Common myeloid progenitor, CD34-positive (primary cell): ENCODE results near the gene CDH13.
A peak's percentile ranks its signal among the peaks of the same experiment; 100 is the strongest.

Source experiments
- CTCF ChIA-PET: fragments of 350-600 bp; sonication (Branson Sonifier 250); formaldehyde crosslinking; loops from one replicate; lab custom pipeline; 2021; ENCODE audit warnings: antibody characterized with exemption; lab: Charles Lee
- POLR2A ChIA-PET: fragments of 350-600 bp; sonication (Branson Sonifier 250); formaldehyde crosslinking; loops from one replicate; lab custom pipeline; 2021; ENCODE audit warnings: antibody characterized with exemption; lab: Charles Lee
- DNase-seq, 3 donors: peaks; one replicate each; pipeline versions ENCODE4 v3.0.0 to v3.0.0-alpha.2; 2013
- H3K27ac ChIP-seq, 2 experiments: 1 replicate in 1 of 2; 2 replicates in 1 of 2; pipeline ENCODE4 v1.7.0; 2013; ENCODE audit warnings: inconsistent platforms in 2 of 2, low read length in 2 of 2, mild to moderate bottlenecking in 2 of 2, low read depth in 1 of 2, moderate library complexity in 1 of 2; ENCODE audit not compliant: severe bottlenecking in 2 of 2, insufficient read depth in 1 of 2, poor library complexity in 1 of 2
- H3K27me3 ChIP-seq, 5 experiments: replicated peaks in 2 of 5; 1 replicate in 3 of 5; 2 replicates in 2 of 5; pipeline versions ENCODE4 v1.6.1 to v1.7.0; 2013; ENCODE audit warnings: low read length in 4 of 5, mild to moderate bottlenecking in 2 of 5, moderate library complexity in 2 of 5, inconsistent platforms in 1 of 5; ENCODE audit not compliant: insufficient read depth in 5 of 5, control insufficient read depth in 4 of 5
- H3K36me3 ChIP-seq, 4 experiments: 1 replicate in 2 of 4; 2 replicates in 2 of 4; pipeline versions ENCODE4 v1.6.1 to v1.7.0; 2013; ENCODE audit warnings: low read length in 3 of 4, control low read depth in 1 of 4, mild to moderate bottlenecking in 1 of 4; ENCODE audit not compliant: control insufficient read depth in 4 of 4, insufficient read depth in 4 of 4
- H3K4me1 ChIP-seq, 4 experiments: 1 replicate in 3 of 4; 2 replicates in 1 of 4; pipeline versions ENCODE4 v1.6.1 to v1.7.1; 2013; ENCODE audit warnings: low read length in 3 of 4, mild to moderate bottlenecking in 3 of 4, control low read depth in 1 of 4, inconsistent platforms in 1 of 4, moderate library complexity in 1 of 4; ENCODE audit not compliant: control insufficient read depth in 4 of 4, insufficient read depth in 4 of 4; ENCODE audit errors: control extremely low read depth in 1 of 4
- H3K4me3 ChIP-seq, 7 experiments: 1 replicate in 4 of 7; 2 replicates in 3 of 7; pipeline versions ENCODE4 v1.5.1 to v1.7.0; 2013; ENCODE audit warnings: mild to moderate bottlenecking in 7 of 7, low read length in 6 of 7, moderate library complexity in 6 of 7, inconsistent platforms in 2 of 7, low read depth in 2 of 7, control low read depth in 1 of 7; ENCODE audit not compliant: insufficient read depth in 4 of 7, control insufficient read depth in 1 of 7; ENCODE audit errors: extremely low read depth in 1 of 7
- H3K9me3 ChIP-seq, 5 experiments: 1 replicate in 4 of 5; 2 replicates in 1 of 5; pipeline versions ENCODE4 v1.6.1 to v1.7.1; 2013; ENCODE audit warnings: low read length in 4 of 5, mild to moderate bottlenecking in 2 of 5, inconsistent platforms in 1 of 5, low read depth in 1 of 5, moderate library complexity in 1 of 5; ENCODE audit not compliant: control insufficient read depth in 4 of 5, insufficient read depth in 2 of 5; ENCODE audit errors: control extremely low read depth in 1 of 5
- WGBS: methylation state at CpG from one replicate; pipeline ENCODE4 v1.1.5; 2013; ENCODE audit not compliant: insufficient coverage; 5-methylcytosine and 5-hydroxymethylcytosine counted together

The CDH13 gene

GRCh38 chr16:82767198-82767597 is 140.4 kb downstream of the CDH13 start:
- CTCF ChIA-PET, result no interaction called here
- Histone ChIP-seq H3K4me3 (no peak overlapping the region), H3K27ac (no peak overlapping the region), H3K27me3 (peaks cover 0 to 4% (median 1%) of the 10 kb centered on the region in 5 experiments), H3K9me3 (no peaks in the 10 kb centered on the region), H3K36me3 (no peaks in the 10 kb centered on the region), H3K4me1 (peaks cover 0 to 3% (median 0%) of the 10 kb centered on the region in 4 experiments)
- POLR2A ChIA-PET, result no interaction called here
- no peak for DNase-seq
- WGBS, result no CpG with 5 or more reads among the region's 3 CpGs

DNA sequence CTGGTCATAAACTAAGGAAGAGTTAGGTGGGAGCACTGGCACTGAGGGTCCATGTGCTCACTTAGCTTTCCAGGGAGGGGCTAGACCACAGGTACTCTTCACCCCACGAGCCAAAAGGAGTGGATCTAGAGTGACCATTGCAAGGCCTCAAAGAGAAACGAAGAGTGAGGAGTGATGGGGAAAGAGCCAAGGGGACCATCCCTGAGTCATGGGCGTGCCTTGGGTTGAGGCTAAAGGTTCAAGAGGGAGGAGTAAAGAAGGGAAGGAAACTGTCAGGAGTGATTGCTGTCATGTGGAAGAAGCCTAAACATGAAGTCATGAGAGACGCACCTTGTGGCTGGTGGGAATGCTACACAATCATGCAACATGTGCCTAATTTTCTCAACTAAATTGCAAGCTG is 141.0 kb downstream of the CDH13 start:
- 92% methylated on average over 3 of the region's 4 CpGs for WGBS
- POLR2A ChIA-PET, result no interaction called here
- peaks cover 0 to 4% (median 1%) of the 10 kb centered on the region in 5 experiments for H3K27me3 ChIP-seq
- H3K4me3 ChIP-seq, result no peak overlapping the region
- CTCF ChIA-PET, result no interaction called here
- no peaks in the 10 kb centered on the region for H3K36me3 ChIP-seq
- H3K27ac ChIP-seq, result no peak overlapping the region
- H3K4me1 ChIP-seq, result no peaks in the 10 kb centered on the region
- H3K9me3 ChIP-seq, result no peaks in the 10 kb centered on the region
- DNase-seq, result no peak

- WGBS, result 93% methylated on average over 5 of the region's 5 CpGs
- no peak overlapping the region for H3K4me3 ChIP-seq
- peaks cover 0 to 4% (median 1%) of the 10 kb centered on the region in 5 experiments for H3K27me3 ChIP-seq
- H3K9me3 ChIP-seq, result no peaks in the 10 kb centered on the region
- no peak overlapping the region for H3K27ac ChIP-seq
- H3K4me1 ChIP-seq, result peaks cover 0 to 2% (median 0%) of the 10 kb centered on the region in 4 experiments
- CTCF ChIA-PET, result no interaction called here
- H3K36me3 ChIP-seq, result no peaks in the 10 kb centered on the region
- DNase-seq, result no peak
- POLR2A ChIA-PET, result no interaction called here
Measured at GRCh38 chr16:82769845-82770244, 143.1 kb downstream of the CDH13 start.

DNA sequence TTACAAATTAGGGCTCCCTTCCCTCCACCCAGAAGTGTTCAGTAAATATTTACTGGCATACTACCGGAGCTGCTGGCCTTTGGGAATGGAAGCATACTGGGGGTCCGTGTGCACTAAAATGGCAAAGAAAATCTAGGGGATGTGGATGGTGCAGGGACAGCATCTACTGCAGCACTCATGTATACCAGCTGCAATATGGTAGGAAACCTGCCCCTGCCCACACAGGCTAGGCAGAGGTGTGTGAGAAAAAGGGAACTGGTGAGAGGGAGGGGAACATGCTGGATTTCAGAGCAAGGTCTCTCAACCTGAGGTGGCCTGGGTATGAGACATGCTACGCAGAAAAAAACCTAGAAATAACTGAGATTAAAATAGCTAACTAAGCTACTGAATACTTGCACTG is 145.4 kb downstream of the CDH13 start:
- H3K4me3 ChIP-seq, result no peak overlapping the region
- no peak overlapping the region for H3K27ac ChIP-seq
- ChIA-PET CTCF (interaction anchor here (1.5 to 1.6 kb wide), 2 partner anchors 10 to 14 kb away, joined by 3 to 5 read pairs; no protein-coding TSS in a partner anchor), POLR2A (no interaction called here)
- H3K27me3 ChIP-seq, result peaks cover 0 to 1% (median 0%) of the 10 kb centered on the region in 5 experiments
- 94% methylated on average over 2 of the region's 3 CpGs for WGBS
- DNase-seq, result no peak
- peaks cover 0 to 2% (median 0%) of the 10 kb centered on the region in 4 experiments for H3K4me1 ChIP-seq
- H3K36me3 ChIP-seq, result no peaks in the 10 kb centered on the region
- no peaks in the 10 kb centered on the region for H3K9me3 ChIP-seq

DNA sequence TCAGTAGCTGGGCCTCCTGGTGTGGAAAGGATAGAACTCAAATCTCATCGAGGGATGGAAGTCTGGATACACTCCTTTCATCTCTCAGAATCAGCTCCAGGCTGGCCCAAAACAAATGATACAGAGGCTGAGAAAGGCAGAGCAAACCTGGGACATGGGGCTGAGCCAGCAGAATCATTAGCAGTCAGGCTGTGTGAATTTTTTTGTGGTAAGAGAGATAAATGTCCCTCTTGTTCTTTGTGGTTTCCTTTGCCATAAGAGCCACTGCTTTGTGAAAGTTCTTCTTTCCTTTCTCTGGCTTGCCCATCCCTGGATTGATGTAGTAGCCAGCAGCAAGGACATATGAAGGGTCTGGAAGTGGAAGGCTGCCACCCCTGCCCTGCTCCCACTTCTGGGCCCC is 146.2 kb downstream of the CDH13 start:
- Histone ChIP-seq H3K27ac (no peak overlapping the region), H3K9me3 (no peaks in the 10 kb centered on the region), H3K36me3 (no peaks in the 10 kb centered on the region), H3K4me3 (no peak overlapping the region), H3K27me3 (peaks cover 0 to 2% (median 0%) of the 10 kb centered on the region in 5 experiments), H3K4me1 (peaks cover 0 to 2% (median 0%) of the 10 kb centered on the region in 4 experiments)
- no peak for DNase-seq
- ChIA-PET POLR2A (no interaction called here), CTCF (interaction anchor here (1.4 to 1.6 kb wide), 3 partner anchors 10 to 14 kb away, joined by 3 to 5 read pairs (median 3); no protein-coding TSS in a partner anchor)
- no CpG with 5 or more reads among the region's 1 CpG for WGBS

DNA sequence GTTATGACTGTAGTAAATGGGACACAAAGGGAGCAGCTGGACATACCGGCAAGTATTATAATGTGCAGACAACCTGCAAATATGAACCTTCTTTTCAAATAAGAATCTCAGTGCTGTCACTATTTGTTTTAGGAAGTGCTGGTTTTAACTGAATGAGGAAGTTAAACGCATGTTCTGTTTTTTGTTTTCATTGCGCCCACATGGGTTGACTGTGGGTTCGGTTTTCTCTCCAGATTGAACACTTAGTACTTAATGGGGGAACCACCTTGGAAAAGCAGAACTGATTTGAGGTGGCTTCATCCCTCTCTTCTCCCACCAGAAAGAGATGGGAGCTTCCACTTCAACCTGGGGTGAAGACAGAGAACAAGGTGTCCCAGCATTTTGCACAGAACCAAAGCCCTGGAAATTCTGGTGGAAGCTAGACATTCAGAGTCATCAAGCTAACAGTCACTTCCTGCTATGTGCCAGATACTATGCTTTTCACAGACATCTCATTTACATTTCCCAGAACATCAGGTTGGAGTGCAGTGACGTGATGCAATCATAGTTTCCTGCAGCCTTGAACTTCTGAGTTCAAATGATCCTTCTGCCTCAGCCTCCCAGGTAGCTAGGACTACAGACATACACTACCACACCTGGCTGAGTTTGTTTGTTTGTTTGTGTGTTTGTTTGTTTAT is 149.8 kb downstream of the CDH13 start:
- Histone ChIP-seq H3K4me3 (no peak overlapping the region), H3K27me3 (peaks cover 0 to 2% (median 0%) of the 10 kb centered on the region in 5 experiments), H3K9me3 (no peaks in the 10 kb centered on the region), H3K36me3 (no peaks in the 10 kb centered on the region), H3K27ac (no peak overlapping the region), H3K4me1 (peaks cover 0 to 4% (median 0%) of the 10 kb centered on the region in 4 experiments)
- CTCF ChIA-PET, result no interaction called here
- POLR2A ChIA-PET, result no interaction called here
- WGBS, result 21% methylated on average over 5 of the region's 5 CpGs
- peak; percentile 14 to 40 (median 31) for DNase-seq

DNA sequence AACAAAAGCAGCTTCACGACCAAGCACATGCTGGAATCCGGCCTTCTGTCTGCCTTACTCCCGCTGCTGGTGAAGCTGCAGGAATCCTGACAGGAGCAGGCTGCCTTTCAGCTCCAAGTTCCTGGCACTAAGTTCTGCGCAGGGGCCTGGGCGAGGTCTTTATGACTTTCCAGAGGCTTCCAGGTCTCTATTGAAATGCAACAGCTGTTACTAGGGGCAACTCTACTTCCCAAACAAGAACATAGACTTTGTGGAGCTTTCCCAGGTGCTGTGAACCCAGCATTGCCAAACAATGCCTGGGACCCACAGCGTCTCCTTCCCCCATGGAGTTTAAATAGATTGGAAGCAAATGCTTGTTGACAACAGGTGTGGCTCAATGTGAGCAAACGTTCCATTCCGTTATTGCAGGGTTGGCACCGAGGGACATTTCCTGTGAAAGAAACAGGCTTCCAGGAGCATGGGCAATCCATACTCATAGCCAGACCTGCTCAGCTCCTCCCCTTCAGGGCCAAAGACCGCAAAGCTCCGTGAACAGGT is 156.0 kb downstream of the CDH13 start:
- H3K27me3 ChIP-seq, result peaks cover 0 to 2% (median 0%) of the 10 kb centered on the region in 5 experiments
- 94% methylated on average over 11 of the region's 11 CpGs for WGBS
- POLR2A ChIA-PET, result no interaction called here
- no peak overlapping the region for H3K4me3 ChIP-seq
- H3K36me3 ChIP-seq, result no peaks in the 10 kb centered on the region
- H3K27ac ChIP-seq, result no peak overlapping the region
- DNase-seq, result no peak
- CTCF ChIA-PET, result interaction anchor here (0.8 kb wide), 1 partner anchor 10 kb away, joined by 3 read pairs; no protein-coding TSS in a partner anchor
- H3K9me3 ChIP-seq, result no peaks in the 10 kb centered on the region
- peaks cover 0 to 4% (median 0%) of the 10 kb centered on the region in 4 experiments for H3K4me1 ChIP-seq
